NK-92 treated with Interleukin-12 subunit alpha and Interleukin-12 subunit beta, amount 100 ng/mL, for 24 hours (cell line): ENCODE results near the gene GIMAP8.

ENCODE experiments used
- DNase-seq: peaks from one replicate; lab custom pipeline; 2025; lab: John Stamatoyannopoulos, UW

GIMAP8 gene

GRCh38 chr7:150450491-150451001 lies at the start of gene GIMAP8:
GIMAP8 (plus strand) TSS chr7:150450630; CDS start chr7:150466699, 16,069 bp downstream.
- DNase-seq: peak; percentile 43

GRCh38 chr7:150400788-150401423 lies 49.5 kb upstream of the GIMAP8 start:
- no peak for DNase-seq

- no peak for DNase-seq
These were observed 49.0 kb upstream of the GIMAP8 start for GRCh38 chr7:150401424-150401790.

GRCh38 chr7:150401861-150402631 lies 48.4 kb upstream of the GIMAP8 start:
- no peak for DNase-seq

- DNase-seq: no peak
These were observed 47.6 kb upstream of the GIMAP8 start for GRCh38 chr7:150402671-150403321.

GRCh38 chr7:150403376-150404171 lies 46.9 kb upstream of the GIMAP8 start:
- DNase-seq: no peak

GRCh38 chr7:150404172-150404804 lies 46.1 kb upstream of the GIMAP8 start:
- no peak for DNase-seq

- DNase-seq: peak; percentile 78
These were observed 45.4 kb upstream of the GIMAP8 start for GRCh38 chr7:150404805-150405583.

GRCh38 chr7:150405584-150406311 lies 44.7 kb upstream of the GIMAP8 start:
- no peak for DNase-seq

- no peak for DNase-seq
These were observed 44.2 kb upstream of the GIMAP8 start for GRCh38 chr7:150406312-150406566.

GRCh38 chr7:150406567-150407421 lies 43.6 kb upstream of the GIMAP8 start:
- no peak for DNase-seq

GRCh38 chr7:150407588-150408392 lies 42.6 kb upstream of the GIMAP8 start:
- no peak for DNase-seq

- no peak for DNase-seq
These were observed 41.8 kb upstream of the GIMAP8 start for GRCh38 chr7:150408393-150409299.

- no peak for DNase-seq
These were observed 41.0 kb upstream of the GIMAP8 start for GRCh38 chr7:150409300-150410030.

GRCh38 chr7:150410131-150410530 lies 40.3 kb upstream of the GIMAP8 start:
- DNase-seq: no peak

- DNase-seq: no peak
These were observed 39.6 kb upstream of the GIMAP8 start for GRCh38 chr7:150410680-150411346.
